Upper lobe of left lung (tissue), 6 donors: ENCODE measurements around the gene GATB. TPM values are rescaled to one million over a fixed set of nuclear protein-coding genes. Genes with fewer than 3 reads are reported as not detected.

Experiments used
- ATAC-seq, 2 donors: fragments of 200-7000 bp; cut with Tn5 transposase; one replicate each; pipeline ENCODE4 v1.9.1; 2022; ENCODE audit warnings: mild to moderate bottlenecking in 2 of 2, moderate library complexity in 2 of 2; ENCODE audit not compliant: low FRiP score in 2 of 2
- DNase-seq, 2 donors: peaks; one replicate each; pipeline ENCODE4 v3.0.0-alpha.2; 2019 to 2020
- H3K27ac ChIP-seq, 4 donors: fragments of 200-600 bp; sonication (generic); one replicate each; pipeline ENCODE4 v1.5.1; 2016 to 2019
- H3K27me3 ChIP-seq, 4 donors: fragments of 200-600 bp; sonication (generic); one replicate each; pipeline ENCODE4 v1.5.1; 2017 to 2019
- H3K36me3 ChIP-seq, 4 donors: fragments of 200-600 bp; sonication (generic); one replicate each; pipeline ENCODE4 v1.5.1; 2016 to 2019
- H3K4me1 ChIP-seq, 4 donors: fragments of 200-600 bp; sonication (generic); one replicate each; pipeline ENCODE4 v1.5.1; 2018 to 2019
- H3K4me3 ChIP-seq, 4 donors: fragments of 200-600 bp; sonication (generic); one replicate each; pipeline ENCODE4 v1.5.1; 2017 to 2019; ENCODE audit warnings: mild to moderate bottlenecking in 2 of 4, moderate library complexity in 1 of 4
- H3K9me3 ChIP-seq, 4 donors: fragments of 200-600 bp; sonication (generic); one replicate each; pipeline ENCODE4 v1.5.1; 2018 to 2019
- CTCF ChIP-seq, 6 experiments: fragments of 450-650 bp in 4 of 6; fragments of 200-600 bp in 2 of 6; sonication (generic) in 2 of 6; IDR thresholded peaks; one replicate each; pipeline ENCODE4 v1.5.1; 2016 to 2019; ENCODE audit warnings: antibody characterized with exemption in 6 of 6
- EP300 ChIP-seq, 4 donors: sonication (generic); formaldehyde crosslinking; IDR thresholded peaks; one replicate each; pipeline ENCODE4 v1.5.1; 2017; ENCODE audit warnings: antibody characterized with exemption in 4 of 4, control low read depth in 2 of 4
- POLR2A ChIP-seq, 4 donors: fragments of 450-650 bp; IDR thresholded peaks; one replicate each; pipeline ENCODE4 v1.5.1; 2016 to 2017; ENCODE audit warnings: antibody characterized with exemption in 4 of 4, mild to moderate bottlenecking in 2 of 4
- POLR2AphosphoS5 ChIP-seq, 2 donors: sonication (generic); formaldehyde crosslinking; IDR thresholded peaks; one replicate each; pipeline ENCODE4 v1.5.1; 2017; ENCODE audit warnings: antibody characterized with exemption in 2 of 2
- WGBS, 2 donors: methylation state at CpG; one replicate each; pipeline ENCODE4 v1.1.5; 2017 to 2018; 5-methylcytosine and 5-hydroxymethylcytosine counted together
- total RNA-seq, 6 donors: library from RNA; depleted of rRNA in 4 of 6; stranded (reverse); fragments of >200 nt in 4 of 6; gene quantifications; one replicate each; pipeline versions ENCODE4 v1.1.0 to v1.2.1, GENCODE V29; 2016 to 2021
- donor health status: DM: no; HTN: no; CAD: no; lungs with moderate emphysema.
- donor health status: DM: no; HTN: yes; CAD: no; lungs with severe emphysema.

The GATB gene
- total RNA-seq, 6 donors from 2014 or later = 13.1 to 21.9 (median 14.5) TPM

- ATAC-seq (peak in 1 of 2 donors; percentile 26), DNase-seq (no peak)
- no peaks in the 10 kb centered on the region for H3K27me3 ChIP-seq
- H3K9me3 ChIP-seq = no peaks in the 10 kb centered on the region
- H3K27ac ChIP-seq = no peak overlapping the region
- no peaks in the 10 kb centered on the region for H3K4me1 ChIP-seq
- peaks cover 0 to 6% (median 4%) of the 10 kb centered on the region in 4 donors for H3K36me3 ChIP-seq
- TF ChIP-seq POLR2AphosphoS5 (IDR thresholded peaks at IDR 0.05) = no peak
- TF ChIP-seq CTCF (IDR thresholded peaks at IDR 0.05) = no peak
- no peak for TF ChIP-seq EP300 (IDR thresholded peaks at IDR 0.05)
- TF ChIP-seq POLR2A (IDR thresholded peaks at IDR 0.05) = no peak
- WGBS, 2 donors = 80 to 85% methylated on average over 7 of the region's 7 CpGs
- no peak overlapping the region for H3K4me3 ChIP-seq
Measured at GRCh38 chr4:151653548-151653918, 107.3 kb downstream of the GATB start.

- H3K27me3 ChIP-seq = no peaks in the 10 kb centered on the region
- H3K27ac ChIP-seq = no peak overlapping the region
- peaks cover 0 to 6% (median 4%) of the 10 kb centered on the region in 4 donors for H3K36me3 ChIP-seq
- TF ChIP-seq CTCF (IDR thresholded peaks at IDR 0.05) = no peak
- TF ChIP-seq POLR2A (IDR thresholded peaks at IDR 0.05) = no peak
- no peak for TF ChIP-seq EP300 (IDR thresholded peaks at IDR 0.05)
- TF ChIP-seq POLR2AphosphoS5 (IDR thresholded peaks at IDR 0.05) = no peak
- no peak for DNase-seq
- no peaks in the 10 kb centered on the region for H3K9me3 ChIP-seq
- no peaks in the 10 kb centered on the region for H3K4me1 ChIP-seq
- WGBS, 2 donors = 75 to 82% methylated on average over 3 of the region's 3 CpGs
- no peak overlapping the region for H3K4me3 ChIP-seq
- ATAC-seq = peak; percentile 7 to 82
Measured at GRCh38 chr4:151652841-151653547, 107.8 kb downstream of the GATB start.

- 74 to 78% methylated on average over 1 of the region's 1 CpG for WGBS, 2 donors
- Histone ChIP-seq H3K9me3 (no peaks in the 10 kb centered on the region), H3K27ac (no peak overlapping the region), H3K4me1 (no peaks in the 10 kb centered on the region), H3K27me3 (no peaks in the 10 kb centered on the region), H3K4me3 (no peak overlapping the region), H3K36me3 (peaks cover 0 to 6% (median 2%) of the 10 kb centered on the region in 4 donors)
- TF ChIP-seq POLR2AphosphoS5 (IDR thresholded peaks at IDR 0.05) (no peak), EP300 (IDR thresholded peaks at IDR 0.05) (no peak)
- no peak for DNase-seq
- ATAC-seq = no peak
Measured at GRCh38 chr4:151651496-151651895, 109.3 kb downstream of the GATB start.

GRCh38 chr4:151649479-151649878, 111.3 kb downstream of the GATB start:
- Histone ChIP-seq H3K9me3 (no peaks in the 10 kb centered on the region), H3K27ac (no peak overlapping the region), H3K4me1 (no peaks in the 10 kb centered on the region), H3K27me3 (no peaks in the 10 kb centered on the region), H3K4me3 (no peak overlapping the region), H3K36me3 (peaks cover 0 to 6% (median 2%) of the 10 kb centered on the region in 4 donors)
- no peak for ATAC-seq
- peak in 1 of 2 donors; percentile 32 for DNase-seq
- no peak for TF ChIP-seq CTCF (IDR thresholded peaks at IDR 0.05)
- TF ChIP-seq POLR2AphosphoS5 (IDR thresholded peaks at IDR 0.05) = no peak
- TF ChIP-seq POLR2A (IDR thresholded peaks at IDR 0.05) = no peak
- TF ChIP-seq EP300 (IDR thresholded peaks at IDR 0.05) = no peak
- 90 to 92% methylated on average over 12 to 13 of the region's 13 CpGs for WGBS, 2 donors

GRCh38 chr4:151646322-151646721, 114.5 kb downstream of the GATB start:
- Histone ChIP-seq H3K36me3 (peaks cover 0 to 6% (median 2%) of the 10 kb centered on the region in 4 donors), H3K27ac (no peak overlapping the region), H3K4me3 (no peak overlapping the region), H3K4me1 (no peaks in the 10 kb centered on the region), H3K9me3 (no peaks in the 10 kb centered on the region), H3K27me3 (no peaks in the 10 kb centered on the region)
- DNase-seq = no peak
- TF ChIP-seq POLR2AphosphoS5 (IDR thresholded peaks at IDR 0.05) (no peak), CTCF (IDR thresholded peaks at IDR 0.05) (no peak), POLR2A (IDR thresholded peaks at IDR 0.05) (no peak), EP300 (IDR thresholded peaks at IDR 0.05) (no peak)
- 81 to 85% methylated on average over 5 of the region's 5 CpGs for WGBS, 2 donors
- ATAC-seq = no peak
